Measurements from ENCODE around the gene SHISAL2A. TPM values are rescaled to one million over a fixed set of nuclear protein-coding genes. Genes with fewer than 3 reads are reported as not detected.
A peak's percentile ranks its signal among the peaks of the same experiment; 100 is the strongest.

Gene SHISAL2A
- total and polyA plus RNA-seq, 9 donors: 1.3 to 6.5 (median 2.7) TPM

DNA sequence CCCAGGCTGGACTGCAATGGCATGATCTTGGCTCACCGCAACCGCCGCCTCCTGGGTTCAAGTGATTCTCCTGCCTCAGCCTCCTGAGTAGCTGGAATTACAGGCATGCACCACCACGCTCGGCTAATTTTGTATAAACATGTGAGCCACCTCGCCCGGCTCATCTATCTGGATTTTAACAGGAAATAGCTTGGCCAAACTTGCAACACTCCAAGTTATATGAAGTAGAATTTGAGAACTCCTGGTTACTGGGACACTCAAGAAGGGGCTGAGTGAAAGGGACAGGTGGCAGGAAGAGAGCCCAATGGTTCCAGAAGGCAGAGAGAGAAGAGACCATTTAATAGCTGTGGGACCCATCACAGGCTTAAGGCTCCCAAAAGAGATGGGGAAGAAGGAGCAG is 33.7 kb upstream of the SHISAL2A start:
- peak; percentile 63 for DNase-seq
- Histone ChIP-seq H3K27ac (ENCODE audit: low read length) (peak overlapping the region; percentile 64), H3K4me3 (ENCODE audit: low read length) (no peak overlapping the region), H3K27me3 (ENCODE audit: control insufficient read depth, insufficient read depth, low read length) (no peaks in the 10 kb centered on the region), H3K4me1 (ENCODE audit: control insufficient read depth, insufficient read depth, low read length) (peaks cover 38% of the 10 kb centered on the region), H3K36me3 (ENCODE audit: control insufficient read depth, insufficient read depth, low read length) (peaks cover 8% of the 10 kb centered on the region), H3K9me3 (replicated peaks; ENCODE audit: control insufficient read depth, low read depth, low read length) (peaks cover 3% of the 10 kb centered on the region)
- 93% methylated on average over 3 of the region's 7 CpGs for WGBS (ENCODE audit: insufficient coverage)

DNA sequence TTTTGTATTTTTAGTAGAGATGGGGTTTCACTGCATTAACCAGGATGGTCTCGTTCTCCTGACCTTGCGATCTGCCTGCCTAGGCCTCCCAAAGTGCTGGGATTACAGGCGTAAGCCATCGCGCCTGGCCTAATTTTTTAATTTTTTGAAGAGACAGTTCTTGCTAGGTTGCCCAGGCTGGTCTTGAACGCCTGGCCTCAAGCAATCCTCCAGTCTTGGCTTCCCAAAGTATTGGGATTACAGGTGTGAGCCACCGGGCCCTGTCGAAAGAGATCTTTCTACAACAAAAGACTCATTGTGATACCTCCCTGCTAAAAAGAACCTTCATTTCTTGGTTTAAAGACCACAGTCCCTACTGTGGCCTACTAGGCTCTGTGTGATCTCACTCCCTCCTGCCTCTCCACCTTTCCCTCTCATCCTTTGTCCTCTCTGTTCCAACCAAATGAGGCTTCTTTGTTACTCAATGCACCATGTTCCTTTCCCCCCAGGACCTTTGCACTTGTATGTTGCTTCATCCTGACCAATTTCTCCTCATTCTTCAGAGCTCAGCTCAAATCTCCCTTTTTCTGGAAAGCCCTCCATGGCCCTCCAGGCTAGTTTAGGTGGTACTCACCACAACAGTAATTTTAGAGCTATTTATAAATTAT is 32.3 kb upstream of the SHISAL2A start:
- Histone ChIP-seq H3K27me3 (ENCODE audit: control insufficient read depth, insufficient read depth, low read length) (no peaks in the 10 kb centered on the region), H3K36me3 (ENCODE audit: control insufficient read depth, insufficient read depth, low read length) (peaks cover 14% of the 10 kb centered on the region), H3K4me1 (ENCODE audit: control insufficient read depth, insufficient read depth, low read length) (peaks cover 45% of the 10 kb centered on the region), H3K27ac (ENCODE audit: low read length) (peak overlapping the region; percentile 91), H3K4me3 (ENCODE audit: low read length) (no peak overlapping the region), H3K9me3 (replicated peaks; ENCODE audit: control insufficient read depth, low read depth, low read length) (peaks cover 3% of the 10 kb centered on the region)
- DNase-seq: no peak
- 96% methylated on average over 8 of the region's 8 CpGs for WGBS (ENCODE audit: insufficient coverage)

DNA sequence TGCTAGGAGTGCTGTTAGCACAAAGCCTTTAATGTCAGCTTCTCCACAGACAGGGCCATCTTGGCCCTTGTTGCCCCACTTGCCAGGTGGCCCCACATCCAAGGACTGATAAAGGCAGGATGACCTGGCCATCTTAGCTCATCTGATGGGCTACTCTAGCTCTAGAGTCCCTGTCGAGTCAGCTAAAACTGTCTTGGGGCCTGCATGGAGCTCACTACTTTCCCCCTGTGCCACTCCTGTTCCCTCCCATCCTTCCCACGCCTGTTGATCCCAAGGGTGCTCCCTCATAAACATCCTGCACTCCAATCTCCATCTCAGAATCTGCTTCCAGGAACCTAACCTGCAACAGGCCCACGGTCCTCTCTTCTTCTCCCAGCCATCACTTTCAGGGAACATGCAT is 31.4 kb upstream of the SHISAL2A start:
- peak overlapping the region; percentile 91 for H3K27ac ChIP-seq (ENCODE audit: low read length)

DNA sequence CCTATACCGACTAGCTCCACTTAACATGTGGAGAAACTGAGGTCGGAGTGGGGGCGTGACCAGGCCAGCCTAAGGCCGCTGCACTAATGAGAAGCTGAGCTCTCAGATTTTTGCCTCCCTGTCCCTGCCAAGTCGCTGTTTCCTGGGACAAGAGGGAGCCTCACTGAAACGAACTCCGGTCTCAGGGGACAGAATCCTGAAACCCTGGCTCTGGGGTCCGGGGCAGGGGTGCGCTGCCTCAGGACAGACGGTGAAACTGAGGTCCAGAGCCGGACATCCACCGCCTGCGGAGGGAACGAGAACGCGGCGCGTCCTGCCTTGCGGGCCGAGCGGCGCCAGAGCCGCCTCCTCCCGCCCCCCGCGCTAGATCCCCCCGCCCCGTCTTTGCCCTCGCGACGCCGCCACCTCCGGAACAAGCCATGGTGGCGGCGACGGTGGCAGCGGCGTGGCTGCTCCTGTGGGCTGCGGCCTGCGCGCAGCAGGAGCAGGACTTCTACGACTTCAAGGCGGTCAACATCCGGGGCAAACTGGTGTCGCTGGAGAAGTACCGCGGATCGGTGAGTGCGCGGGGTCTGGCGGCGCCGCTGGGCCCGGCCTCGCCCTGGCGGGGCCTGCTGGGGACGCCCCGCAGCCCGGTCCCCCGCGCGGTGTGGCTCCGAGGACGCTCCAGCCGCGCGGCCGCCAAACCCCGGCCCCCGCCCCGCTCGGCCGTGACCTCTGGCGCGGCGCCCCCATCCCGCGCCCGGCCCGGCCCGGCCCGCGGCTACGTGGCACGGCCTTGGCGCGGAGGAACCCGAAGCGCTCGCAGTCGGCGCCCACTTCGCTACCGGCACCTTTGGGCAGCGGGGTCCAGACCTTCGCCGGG is 30.7 kb upstream of the SHISAL2A start, which contains the start of gene GPX7:
Gene GPX7 (plus strand): TSS at position 381 of the 865 bp plus-strand sequence. CDS start 39 bp downstream, at position 420.
- peaks cover 54% of the 10 kb centered on the region for H3K4me1 ChIP-seq (ENCODE audit: control insufficient read depth, insufficient read depth, low read length)

More for the DNA sequence above, 31.4 kb upstream of the SHISAL2A start:
- peak overlapping the region; percentile 51 for H3K4me3 ChIP-seq (ENCODE audit: low read length)
- H3K4me1 ChIP-seq (ENCODE audit: control insufficient read depth, insufficient read depth, low read length): peaks cover 51% of the 10 kb centered on the region
- peaks cover 3% of the 10 kb centered on the region for H3K9me3 ChIP-seq (replicated peaks; ENCODE audit: control insufficient read depth, low read depth, low read length)
- no peak for DNase-seq
- no peaks in the 10 kb centered on the region for H3K27me3 ChIP-seq (ENCODE audit: control insufficient read depth, insufficient read depth, low read length)
- peaks cover 22% of the 10 kb centered on the region for H3K36me3 ChIP-seq (ENCODE audit: control insufficient read depth, insufficient read depth, low read length)
- WGBS (ENCODE audit: insufficient coverage): 43% methylated on average over 3 of the region's 3 CpGs

DNA sequence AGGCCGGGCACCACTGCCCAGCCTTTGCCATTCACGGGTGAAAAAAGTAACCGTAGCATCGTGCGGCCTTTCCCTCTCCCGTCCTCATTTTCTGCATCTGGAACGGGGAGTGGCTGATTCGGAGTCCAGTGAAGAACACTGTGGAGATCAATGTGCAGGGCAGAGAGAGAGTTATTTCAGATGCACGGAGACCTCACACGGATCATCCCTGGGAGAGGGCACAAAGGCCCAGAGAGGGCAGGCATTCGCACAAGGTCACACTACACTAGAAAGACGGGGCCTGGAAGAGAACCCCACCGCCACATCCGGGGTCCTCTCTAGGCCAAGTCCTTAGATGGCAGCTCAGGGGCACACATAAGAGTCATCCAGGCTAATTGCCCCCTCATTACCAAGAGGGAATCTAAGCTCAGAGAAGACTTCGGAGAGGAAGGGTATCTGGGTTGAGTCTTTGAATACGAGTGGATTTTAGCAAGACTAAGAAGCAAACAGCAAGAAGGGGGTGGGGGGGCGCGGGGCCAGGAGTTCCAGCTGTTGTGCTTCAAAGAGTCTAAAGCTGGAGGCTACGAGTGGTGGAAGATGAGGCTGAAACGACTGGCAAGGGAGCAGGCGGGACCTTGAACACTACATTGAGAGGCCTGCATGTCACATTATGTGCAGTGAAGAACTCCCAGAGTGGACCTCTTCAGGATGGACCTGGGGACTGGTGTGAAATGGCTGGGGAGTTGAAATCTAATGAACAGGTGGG is 29.9 kb upstream of the SHISAL2A start:
- H3K36me3 ChIP-seq (ENCODE audit: control insufficient read depth, insufficient read depth, low read length): peaks cover 37% of the 10 kb centered on the region
- H3K4me3 ChIP-seq (ENCODE audit: low read length): peak overlapping the region; percentile 56
- WGBS (ENCODE audit: insufficient coverage): 24% methylated on average over 10 of the region's 21 CpGs
- H3K27me3 ChIP-seq (ENCODE audit: control insufficient read depth, insufficient read depth, low read length): no peaks in the 10 kb centered on the region
- DNase-seq: peak; percentile 66
- peaks cover 3% of the 10 kb centered on the region for H3K9me3 ChIP-seq (replicated peaks; ENCODE audit: control insufficient read depth, low read depth, low read length)
- peaks cover 54% of the 10 kb centered on the region for H3K4me1 ChIP-seq (ENCODE audit: control insufficient read depth, insufficient read depth, low read length)
- peak overlapping the region; percentile 91 for H3K27ac ChIP-seq (ENCODE audit: low read length)

More for the DNA sequence above, 30.7 kb upstream of the SHISAL2A start, which contains the start of gene GPX7:
- WGBS (ENCODE audit: insufficient coverage): under 1% methylated on average over 95 of the region's 97 CpGs
- Histone ChIP-seq H3K36me3 (ENCODE audit: control insufficient read depth, insufficient read depth, low read length) (peaks cover 29% of the 10 kb centered on the region), H3K27me3 (ENCODE audit: control insufficient read depth, insufficient read depth, low read length) (no peaks in the 10 kb centered on the region), H3K4me3 (ENCODE audit: low read length) (peak within 1 kb of the TSS; percentile 56), H3K27ac (ENCODE audit: low read length) (peak within 1 kb of the TSS; percentile 91), H3K9me3 (replicated peaks; ENCODE audit: control insufficient read depth, low read depth, low read length) (peaks cover 3% of the 10 kb centered on the region)
- peak; percentile 75 for DNase-seq

DNA sequence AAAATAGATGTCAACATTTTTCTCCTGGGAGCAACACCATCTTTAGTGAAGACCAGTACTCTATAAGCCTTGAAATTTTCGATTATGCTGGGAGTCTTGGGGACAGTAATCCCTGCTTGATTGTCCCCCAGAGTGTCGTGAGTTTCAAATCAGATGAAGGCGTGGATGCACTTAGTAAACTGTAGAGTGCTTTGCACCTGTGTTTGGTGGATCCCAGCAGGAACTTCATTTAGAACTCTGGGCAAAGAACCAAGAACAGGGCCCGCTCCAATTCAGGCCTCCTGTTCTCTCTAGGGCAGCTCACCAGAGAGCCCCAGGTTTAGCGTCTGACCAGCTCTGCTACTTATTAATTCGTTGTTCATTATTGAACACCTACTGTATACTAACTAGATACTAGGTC is 29.3 kb upstream of the SHISAL2A start:
- WGBS (ENCODE audit: insufficient coverage): 45% methylated on average over 4 of the region's 6 CpGs
- Histone ChIP-seq H3K9me3 (replicated peaks; ENCODE audit: control insufficient read depth, low read depth, low read length) (peaks cover 1% of the 10 kb centered on the region), H3K27ac (ENCODE audit: low read length) (peak overlapping the region; percentile 91), H3K4me3 (ENCODE audit: low read length) (peak overlapping the region; percentile 56), H3K36me3 (ENCODE audit: control insufficient read depth, insufficient read depth, low read length) (peaks cover 43% of the 10 kb centered on the region), H3K4me1 (ENCODE audit: control insufficient read depth, insufficient read depth, low read length) (peaks cover 54% of the 10 kb centered on the region), H3K27me3 (ENCODE audit: control insufficient read depth, insufficient read depth, low read length) (no peaks in the 10 kb centered on the region)
- DNase-seq: peak; percentile 37

DNA sequence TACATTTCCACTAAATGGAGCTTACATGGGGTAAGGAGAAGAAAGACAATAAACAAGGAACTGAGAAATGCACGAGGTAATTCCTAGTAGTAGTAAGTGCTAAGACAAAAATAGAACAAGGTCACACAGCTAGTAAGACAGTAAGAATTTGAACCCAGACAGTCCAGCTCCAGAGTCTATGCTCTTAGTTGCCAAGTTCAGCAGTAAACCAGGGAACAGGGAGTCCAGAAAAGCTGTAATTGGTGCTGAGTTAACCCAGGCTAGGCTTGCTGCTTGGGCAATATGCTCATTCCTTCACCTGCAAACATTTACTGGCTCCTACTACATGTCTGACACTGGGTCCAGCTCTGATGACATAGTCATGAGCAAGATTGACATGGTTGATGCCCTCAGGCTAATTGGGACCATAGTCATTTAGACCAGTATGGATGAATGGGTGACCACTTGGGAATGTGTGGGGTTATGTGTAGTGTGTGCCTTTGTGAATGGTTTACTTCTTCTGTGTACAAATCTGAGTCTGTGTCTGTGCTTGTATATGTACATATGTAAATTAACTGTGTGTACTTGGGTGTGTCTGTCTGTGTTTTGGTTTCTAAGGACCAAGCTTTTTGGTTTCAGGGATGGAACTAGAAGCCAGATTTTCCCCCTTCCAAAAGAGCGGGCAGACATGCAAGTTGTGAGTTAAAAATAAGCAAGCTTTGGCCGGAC is 28.8 kb upstream of the SHISAL2A start:
- Histone ChIP-seq H3K4me3 (ENCODE audit: low read length) (peak overlapping the region; percentile 16), H3K36me3 (ENCODE audit: control insufficient read depth, insufficient read depth, low read length) (peaks cover 45% of the 10 kb centered on the region), H3K27me3 (ENCODE audit: control insufficient read depth, insufficient read depth, low read length) (no peaks in the 10 kb centered on the region), H3K4me1 (ENCODE audit: control insufficient read depth, insufficient read depth, low read length) (peaks cover 54% of the 10 kb centered on the region), H3K27ac (ENCODE audit: low read length) (peak overlapping the region; percentile 91), H3K9me3 (replicated peaks; ENCODE audit: control insufficient read depth, low read depth, low read length) (no peaks in the 10 kb centered on the region)
- peak; percentile 24 for DNase-seq
- WGBS (ENCODE audit: insufficient coverage): 71% methylated on average over 1 of the region's 3 CpGs

DNA sequence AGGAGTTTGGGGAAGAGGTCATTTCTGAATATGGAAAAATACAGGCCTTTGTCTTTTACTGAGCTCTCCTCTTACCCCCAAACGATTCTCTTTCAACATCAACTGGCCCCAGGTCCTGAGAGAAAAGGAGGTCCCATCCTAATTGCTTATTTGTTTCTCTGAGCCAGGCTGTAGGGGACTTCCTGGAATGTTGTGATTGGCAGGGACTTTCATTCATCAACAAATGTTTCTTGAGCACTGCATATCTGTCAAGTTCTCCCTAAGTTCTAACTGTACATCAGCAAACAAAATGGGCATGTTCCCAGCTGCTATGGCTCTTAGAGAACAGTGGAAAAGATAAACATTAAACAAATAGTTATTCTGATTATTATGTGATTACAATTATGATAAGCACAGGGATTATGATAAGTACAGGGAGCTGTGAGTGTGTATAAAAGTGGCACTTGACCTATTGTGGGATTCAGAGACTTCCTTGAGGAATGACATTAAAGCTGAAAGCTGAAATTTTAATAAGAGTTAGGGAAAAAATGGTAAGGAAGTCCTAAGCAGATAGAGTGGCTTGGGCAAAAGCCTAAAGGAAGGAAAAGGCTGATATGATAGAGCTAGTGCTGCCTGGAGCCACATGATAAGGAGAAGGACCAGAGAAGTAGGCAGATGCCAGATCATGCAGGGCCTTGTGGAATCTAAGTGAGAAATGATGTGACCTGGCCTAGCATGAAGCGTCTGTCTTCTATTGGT is 19.2 kb upstream of the SHISAL2A start:
- no peaks in the 10 kb centered on the region for H3K4me1 ChIP-seq (ENCODE audit: control insufficient read depth, insufficient read depth, low read length)
- no peak overlapping the region for H3K27ac ChIP-seq (ENCODE audit: low read length)
- WGBS (ENCODE audit: insufficient coverage): 100% methylated on average over 1 of the region's 2 CpGs
- no peaks in the 10 kb centered on the region for H3K27me3 ChIP-seq (ENCODE audit: control insufficient read depth, insufficient read depth, low read length)
- no peaks in the 10 kb centered on the region for H3K9me3 ChIP-seq (replicated peaks; ENCODE audit: control insufficient read depth, low read depth, low read length)
- H3K4me3 ChIP-seq (ENCODE audit: low read length): no peak overlapping the region
- DNase-seq: no peak
- peaks cover 29% of the 10 kb centered on the region for H3K36me3 ChIP-seq (ENCODE audit: control insufficient read depth, insufficient read depth, low read length)

DNA sequence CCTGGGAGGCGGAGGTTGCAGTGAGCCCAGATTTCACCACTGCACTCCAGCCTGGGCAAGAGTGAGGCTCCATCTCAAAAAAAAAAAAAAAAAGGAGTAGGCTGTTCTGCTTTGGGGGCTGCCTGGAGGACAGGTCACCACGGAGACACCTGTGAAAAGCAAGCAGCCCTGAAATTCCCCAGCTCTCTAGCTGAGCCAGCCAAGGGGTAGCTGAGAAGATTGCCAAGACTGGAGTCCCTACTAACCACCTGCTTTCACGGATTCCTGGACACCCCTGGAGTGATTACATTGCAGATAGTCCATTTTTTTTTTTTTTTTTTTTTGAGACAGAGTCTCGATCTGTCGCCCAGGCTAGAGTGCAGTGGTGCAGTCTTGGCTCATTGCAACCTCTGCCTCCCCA is 18.3 kb upstream of the SHISAL2A start:
- no peaks in the 10 kb centered on the region for H3K27me3 ChIP-seq (ENCODE audit: control insufficient read depth, insufficient read depth, low read length)
- WGBS (ENCODE audit: insufficient coverage): 80% methylated on average over 2 of the region's 5 CpGs
- H3K4me1 ChIP-seq (ENCODE audit: control insufficient read depth, insufficient read depth, low read length): no peaks in the 10 kb centered on the region
- no peaks in the 10 kb centered on the region for H3K9me3 ChIP-seq (replicated peaks; ENCODE audit: control insufficient read depth, low read depth, low read length)
- no peak for DNase-seq
- no peak overlapping the region for H3K27ac ChIP-seq (ENCODE audit: low read length)
- H3K36me3 ChIP-seq (ENCODE audit: control insufficient read depth, insufficient read depth, low read length): peaks cover 30% of the 10 kb centered on the region
- no peak overlapping the region for H3K4me3 ChIP-seq (ENCODE audit: low read length)
